ENCODE data around the gene CHGA. TPM values are rescaled to one million over a fixed set of nuclear protein-coding genes. Genes with fewer than 3 reads are reported as not detected.

CHGA gene
- total and polyA plus RNA-seq, 2 of the 8 experiments (the other 6 are each of a cell fraction or from before 2014, with no cell fraction given), result 17.5 to 28.2 TPM

GRCh38 chr14:92978229-92979021, 55.5 kb downstream of the CHGA start:
- no peak for FAIRE-seq
- TF ChIP-seq YY1 (IDR thresholded peaks at IDR 0.05; ENCODE audit: low read depth, low read length), result no peak
- TF ChIP-seq HDAC2 (IDR thresholded peaks at IDR 0.05; ENCODE audit: borderline replicate concordance in 1 of 2, low read depth in 2 of 2, low read length in 2 of 2), result no peak
- TF ChIP-seq SUZ12 (IDR thresholded peaks at IDR 0.05; ENCODE audit: low read length), result no peak
- TF ChIP-seq CREB1 (IDR thresholded peaks at IDR 0.05), result no peak
- no peak for TF ChIP-seq POLR2AphosphoS5 (IDR thresholded peaks at IDR 0.05; ENCODE audit: low read depth, low read length)
- TF ChIP-seq, protein P1, sequence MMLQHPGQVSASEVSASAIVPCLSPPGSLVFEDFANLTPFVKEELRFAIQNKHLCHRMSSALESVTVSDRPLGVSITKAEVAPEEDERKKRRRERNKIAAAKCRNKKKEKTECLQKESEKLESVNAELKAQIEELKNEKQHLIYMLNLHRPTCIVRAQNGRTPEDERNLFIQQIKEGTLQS (IDR thresholded peaks at IDR 0.05; ENCODE audit: insufficient read depth, low read depth, low read length), result no peak
- no peak for TF ChIP-seq MAFK (IDR thresholded peaks at IDR 0.05; ENCODE audit: low read depth, low read length)
- TF ChIP-seq POU5F1 (IDR thresholded peaks at IDR 0.05; ENCODE audit: low read depth, low read length), result no peak
- no peak for TF ChIP-seq TEAD4 (IDR thresholded peaks at IDR 0.05; ENCODE audit: low read depth, low read length)
- no peak for TF ChIP-seq CBX8 (IDR thresholded peaks at IDR 0.05; ENCODE audit: borderline replicate concordance, low read depth, low read length)
- TF ChIP-seq USF2 (IDR thresholded peaks at IDR 0.05; ENCODE audit: low read length), result no peak

More at GRCh38 chr14:92978229-92979021, 55.5 kb downstream of the CHGA start:
- Histone ChIP-seq H4K8ac (ENCODE audit: extremely low read depth, insufficient read depth, low read length) (no peak overlapping the region), H3K79me2 (ENCODE audit: control insufficient read depth in 1 of 2, insufficient read depth in 2 of 2, low read length in 2 of 2) (peaks cover 3 to 10% of the 10 kb centered on the region in 2 experiments; a peak in 2 of 4 replicates), H2AFZ (ENCODE audit: low read length) (no peak overlapping the region), H3K36me3 (ENCODE audit: control insufficient read depth in 2 of 4, insufficient read depth in 4 of 4, low read length in 3 of 4) (peaks cover 0 to 39% (median 0%) of the 10 kb centered on the region in 4 experiments; a peak in 5 of 8 replicates), H3K18ac (ENCODE audit: extremely low read depth, low read length) (no peak overlapping the region), H4K91ac (replicated peaks; ENCODE audit: insufficient read length, low read length) (no peak overlapping the region), H3K4me3 (ENCODE audit: extremely low read depth in 1 of 4, insufficient read depth in 2 of 4, low read depth in 3 of 4, low read length in 4 of 4) (no peak overlapping the region), H2BK12ac (ENCODE audit: low read depth, low read length) (no peak overlapping the region), H3K56ac (replicated peaks; ENCODE audit: insufficient read length, low read depth, low read length) (no peak overlapping the region), H3K23me2 (ENCODE audit: low read depth, low read length) (no peaks in the 10 kb centered on the region), H3K79me1 (ENCODE audit: low read depth, low read length) (peaks cover 8% of the 10 kb centered on the region), H3K9ac (replicated peaks in 1 of 4; ENCODE audit: extremely low read depth in 1 of 4, low read depth in 3 of 4, low read length in 3 of 4) (no peak overlapping the region), H3K27ac (ENCODE audit: low read depth, low read length) (no peak overlapping the region), H3K9me3 (ENCODE audit: insufficient read depth in 2 of 2, low read depth in 1 of 2, low read length in 1 of 2) (peaks cover 26 to 43% of the 10 kb centered on the region in 2 experiments), H2BK5ac (ENCODE audit: low read depth, low read length) (no peak overlapping the region), H3K4ac (replicated peaks; ENCODE audit: insufficient read length, low read depth, low read length) (no peak overlapping the region), H3K14ac (ENCODE audit: insufficient read length) (no peak overlapping the region), H2AK5ac (ENCODE audit: low read depth, low read length) (no peak overlapping the region), H3K23ac (ENCODE audit: insufficient read length) (no peak overlapping the region), H3K4me2 (ENCODE audit: insufficient read depth in 1 of 2, low read depth in 2 of 2, low read length in 2 of 2) (no peak overlapping the region), H4K5ac (ENCODE audit: insufficient read length, low read depth, low read length) (no peak overlapping the region), H2BK120ac (replicated peaks; ENCODE audit: low read depth, low read length) (no peak overlapping the region), H2BK20ac (ENCODE audit: low read length) (no peak overlapping the region), H4K20me1 (replicated peaks in 1 of 2; ENCODE audit: control insufficient read depth in 1 of 2, insufficient read depth in 2 of 2, low read length in 2 of 2) (no peaks in the 10 kb centered on the region), H3K27me3 (replicated peaks in 1 of 4; ENCODE audit: control insufficient read depth in 3 of 4, extremely low read depth in 1 of 4, insufficient read depth in 3 of 4, low read length in 3 of 4) (no peaks in the 10 kb centered on the region), H3K4me1 (replicated peaks in 1 of 4; ENCODE audit: control insufficient read depth in 3 of 4, insufficient read depth in 4 of 4, low read length in 3 of 4) (0 out of 7 replicates have a peak, but pooled peaks cover 0 to 2% (median 0%) of the 10 kb centered on the region in 4 experiments), H2BK15ac (ENCODE audit: low read length) (no peak overlapping the region)
- no peak for DNase-seq (ENCODE audit: low read depth in 1 of 2, low spot score in 2 of 2)
- 72% methylated on average over 4 of the region's 4 CpGs; no CpG with 5 or more reads in 1 of the 2 experiments for WGBS, 2 experiments (ENCODE audit: extremely low coverage in 1 of 2, insufficient coverage in 1 of 2, insufficient read length in 1 of 2, insufficient replicate concordance in 2 of 2, low coverage in 1 of 2, low lambda C conversion rate in 2 of 2, missing lambda C conversion rate in 1 of 2)
- ChIA-PET POLR2A (ENCODE audit: partially characterized antibody) (no interaction called here), CTCF (ENCODE audit: partially characterized antibody) (interaction anchor here (1.0 to 1.3 kb wide), 2 partner anchors 12 to 26 kb away, joined by 3 to 5 read pairs; no protein-coding TSS in a partner anchor)

All from H1 (cell line).